GM21723 (cell line): Measurements from ENCODE around the gene MED12.

ENCODE experiments used
- ATAC-seq: cut with Tn5 transposase; IDR thresholded peaks from one replicate; pipeline ENCODE4 v1.9.1; 2021; ENCODE audit warnings: mild to moderate bottlenecking, moderate library complexity; ENCODE audit not compliant: unreplicated experiment

Gene MED12

GRCh38 chrX:71107245-71107644, 11.2 kb upstream of the MED12 start:
- ATAC-seq = no peak

- no peak for ATAC-seq
These were observed 10.5 kb upstream of the MED12 start for GRCh38 chrX:71107762-71108360.

DNA sequence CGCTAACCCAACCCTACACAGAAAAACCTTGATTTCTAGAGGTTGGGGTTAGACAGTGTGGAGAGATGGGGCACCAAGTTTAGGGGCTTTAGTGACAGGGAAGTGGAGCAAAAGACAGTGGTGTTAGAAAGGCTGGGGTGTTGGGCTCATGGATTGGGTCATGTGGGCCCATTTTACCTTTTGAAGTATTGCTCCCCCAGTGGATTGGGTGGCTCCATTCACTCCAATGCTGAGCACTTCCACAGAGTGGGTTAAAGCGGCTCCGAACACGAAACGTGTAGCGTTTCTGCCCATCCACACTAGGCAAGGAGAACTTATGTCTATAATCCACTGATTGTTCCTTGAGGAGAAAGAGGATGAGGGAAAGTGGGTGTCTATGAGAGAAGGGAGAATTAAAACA, 9.3 kb upstream of the MED12 start:
- ATAC-seq = no peak

- peak; percentile 89 for ATAC-seq
These were observed 7.1 kb upstream of the MED12 start, which contains the start of gene IL2RG for GRCh38 chrX:71111141-71111843. IL2RG (minus strand) TSS chrX:71111577; CDS start chrX:71111539, 38 bp downstream.

- peak; percentile 29 for ATAC-seq
These were observed 6.4 kb upstream of the MED12 start for GRCh38 chrX:71111921-71112431.

- no peak for ATAC-seq
These were observed 1.0 kb upstream of the MED12 start for GRCh38 chrX:71117358-71117757.

DNA sequence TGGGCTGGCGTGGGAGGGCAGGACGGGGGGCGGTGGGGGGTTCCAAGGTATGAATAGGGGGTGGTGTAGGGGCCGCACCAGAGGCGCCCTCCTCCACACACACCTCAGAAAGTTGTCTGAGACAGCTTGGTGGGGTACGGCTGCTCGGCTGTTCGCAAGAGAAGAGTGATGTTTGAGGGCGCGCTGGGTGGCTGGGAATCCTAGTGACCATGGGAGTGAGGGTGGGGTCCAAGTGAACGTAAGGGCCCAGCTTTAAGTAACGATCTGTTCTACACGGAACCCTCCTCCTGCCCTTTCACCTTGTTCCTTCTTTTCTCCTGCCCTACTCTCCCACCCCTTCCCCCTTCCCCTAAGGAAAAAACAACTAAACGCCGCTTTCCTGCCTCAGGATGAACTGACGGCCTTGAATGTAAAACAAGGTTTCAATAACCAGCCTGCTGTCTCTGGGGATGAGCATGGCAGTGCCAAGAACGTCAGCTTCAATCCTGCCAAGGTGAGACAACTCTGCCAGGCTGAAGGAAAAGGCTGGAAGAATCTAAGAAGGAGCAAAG, 664 bp downstream of the MED12 start:
- ATAC-seq = no peak

GRCh38 chrX:71128166-71128833, 9.9 kb downstream of the MED12 start:
- ATAC-seq = no peak

DNA sequence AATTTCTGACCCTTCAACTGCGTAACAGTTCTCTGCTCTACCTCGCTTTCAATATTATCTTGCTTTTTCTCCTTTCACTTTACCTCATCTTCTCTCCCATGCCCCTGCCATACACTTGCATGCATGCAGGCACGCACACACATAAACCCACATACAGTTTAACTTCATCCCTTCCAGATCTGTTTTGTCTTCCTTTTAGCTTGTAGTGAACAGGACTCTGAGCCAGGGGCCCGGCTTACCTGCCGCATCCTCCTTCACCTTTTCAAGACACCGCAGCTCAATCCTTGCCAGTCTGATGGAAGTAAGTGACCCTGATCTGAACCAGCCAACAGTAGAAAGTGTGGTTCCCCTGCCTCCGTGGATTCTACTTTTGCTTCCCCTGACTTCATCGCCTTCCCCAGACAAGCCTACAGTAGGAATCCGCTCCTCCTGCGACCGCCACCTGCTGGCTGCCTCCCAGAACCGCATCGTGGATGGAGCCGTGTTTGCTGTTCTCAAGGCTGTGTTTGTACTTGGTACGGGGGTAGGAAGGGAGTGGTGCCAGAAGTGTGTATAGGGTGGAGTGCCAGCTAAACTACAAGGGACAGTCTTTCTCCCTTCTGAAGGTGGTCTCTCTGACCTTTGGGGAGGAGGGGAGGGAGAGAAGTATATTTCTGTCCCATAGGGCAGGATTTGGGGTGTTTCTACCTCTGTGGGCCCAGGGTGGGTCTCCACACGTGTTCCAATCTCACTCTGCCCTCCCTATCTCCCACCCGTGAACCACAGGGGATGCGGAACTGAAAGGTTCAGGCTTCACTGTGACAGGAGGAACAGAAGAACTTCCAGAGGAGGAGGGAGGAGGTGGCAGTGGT, 10.7 kb downstream of the MED12 start:
- ATAC-seq = peak; percentile 86

GRCh38 chrX:71131510-71131909, 13.1 kb downstream of the MED12 start:
- ATAC-seq = no peak

DNA sequence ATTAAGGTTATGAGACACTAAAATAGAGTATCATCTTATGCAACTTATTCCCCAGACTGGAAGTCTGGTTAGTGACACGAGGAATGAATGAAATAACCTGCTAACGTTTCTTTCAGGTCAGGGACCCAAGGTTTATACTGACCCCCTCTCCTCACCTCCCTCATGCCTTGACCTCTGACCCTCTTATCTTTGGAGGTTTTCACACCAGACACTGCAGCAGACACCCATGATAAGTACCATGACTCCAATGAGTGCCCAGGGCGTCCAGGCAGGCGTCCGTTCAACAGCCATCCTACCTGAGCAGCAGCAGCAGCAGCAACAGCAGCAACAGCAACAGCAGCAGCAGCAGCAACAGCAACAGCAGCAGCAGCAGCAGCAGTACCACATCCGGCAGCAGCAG, 22.0 kb downstream of the MED12 start:
- no peak for ATAC-seq

- ATAC-seq = no peak
These were observed 25.1 kb downstream of the MED12 start for GRCh38 chrX:71143508-71143907.

DNA sequence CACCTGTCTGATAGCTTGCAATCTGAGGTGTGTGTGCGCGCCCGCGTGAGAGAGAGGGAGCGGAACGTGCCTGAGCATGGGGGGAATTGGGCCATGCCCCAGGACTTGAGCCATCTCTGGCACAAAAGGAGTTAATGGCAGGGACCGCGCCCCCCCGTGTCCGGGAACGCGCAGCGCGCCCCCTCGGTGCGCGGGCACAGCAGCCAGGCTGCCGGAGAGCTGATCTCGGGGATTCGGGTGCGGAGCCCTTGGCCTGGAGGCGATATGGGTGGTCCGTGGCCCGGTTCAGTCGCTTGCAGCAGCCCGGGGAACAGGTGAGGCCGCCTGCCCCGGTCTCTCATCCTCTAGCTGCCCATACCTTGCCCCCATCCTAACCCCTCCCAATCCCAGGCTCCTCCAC, 26.3 kb downstream of the MED12 start, which contains the start of gene NLGN3:
Gene NLGN3 (plus strand): TSS at position 191 of the 400 bp plus-strand sequence. CDS start 2,909 bp downstream, outside the sequence.
- ATAC-seq = no peak

DNA sequence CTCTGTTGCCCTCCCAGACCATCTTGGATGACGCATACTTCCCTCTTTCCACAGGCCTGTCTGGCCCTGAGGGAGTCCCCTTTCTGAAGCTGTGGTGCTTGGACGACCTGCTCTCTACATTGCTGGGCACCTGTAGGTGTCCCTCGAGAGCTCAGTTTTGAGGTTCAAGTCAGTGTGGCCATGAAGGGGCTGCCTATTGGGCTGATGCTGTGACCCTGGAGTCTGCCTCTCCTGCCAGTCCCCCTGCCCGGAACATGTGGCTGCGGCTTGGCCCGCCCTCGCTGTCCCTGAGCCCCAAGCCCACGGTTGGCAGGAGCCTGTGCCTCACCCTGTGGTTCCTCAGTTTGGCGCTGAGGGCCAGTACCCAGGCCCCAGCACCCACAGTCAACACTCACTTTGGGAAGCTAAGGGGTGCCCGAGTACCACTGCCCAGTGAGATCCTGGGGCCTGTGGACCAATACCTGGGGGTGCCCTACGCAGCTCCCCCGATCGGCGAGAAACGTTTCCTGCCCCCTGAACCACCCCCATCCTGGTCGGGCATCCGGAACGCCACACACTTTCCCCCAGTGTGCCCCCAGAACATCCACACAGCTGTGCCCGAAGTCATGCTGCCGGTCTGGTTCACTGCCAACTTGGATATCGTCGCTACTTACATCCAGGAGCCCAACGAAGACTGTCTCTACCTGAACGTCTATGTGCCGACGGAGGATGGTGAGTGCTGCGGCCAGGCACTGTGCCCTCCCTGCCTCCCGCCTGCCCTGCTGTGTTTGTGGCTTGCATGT, 29.3 kb downstream of the MED12 start:
- no peak for ATAC-seq

GRCh38 chrX:71148278-71148663, 29.9 kb downstream of the MED12 start:
- ATAC-seq = no peak

DNA sequence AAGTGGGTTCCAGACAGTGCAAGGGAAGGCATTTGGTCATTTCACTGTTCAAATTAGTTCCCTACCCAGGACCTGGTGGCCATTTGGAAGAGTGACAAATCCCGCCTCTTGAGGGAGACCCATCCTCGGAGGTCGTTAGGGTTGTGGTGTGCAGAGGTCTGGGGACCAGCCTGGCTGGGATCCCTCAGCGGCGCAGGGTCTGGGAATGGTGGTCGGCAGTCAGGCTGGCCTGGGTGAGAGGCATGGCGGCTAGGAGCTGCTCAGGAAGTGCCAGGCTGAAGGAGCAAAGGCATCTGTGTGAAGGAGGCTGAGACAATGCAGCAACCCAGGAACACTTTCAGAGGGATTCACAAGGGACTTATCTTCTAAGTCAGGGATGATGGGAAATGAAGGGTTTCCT, 33.0 kb downstream of the MED12 start:
- ATAC-seq = no peak

DNA sequence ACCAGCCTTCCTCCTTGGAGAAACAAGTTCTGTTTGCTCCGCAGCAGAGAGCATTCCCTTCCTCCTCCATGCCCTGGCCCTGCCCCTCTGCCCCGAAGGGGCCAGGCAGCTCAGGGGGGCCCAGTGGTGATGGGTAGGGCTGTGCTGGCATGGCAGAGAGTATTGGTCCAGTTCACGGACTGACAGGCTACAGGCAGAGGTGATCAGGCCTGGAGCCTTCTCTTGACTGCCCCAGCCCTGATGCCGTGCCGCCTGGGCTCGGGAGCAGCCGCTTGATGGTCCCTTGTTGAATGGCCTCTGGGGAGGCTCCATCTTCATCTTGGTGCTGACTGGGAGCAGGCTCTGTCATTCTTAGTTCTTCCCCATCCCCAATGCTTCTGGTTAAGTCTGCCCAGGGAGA, 35.8 kb downstream of the MED12 start:
- no peak for ATAC-seq

- no peak for ATAC-seq
These were observed 36.2 kb downstream of the MED12 start for GRCh38 chrX:71154641-71155040.

DNA sequence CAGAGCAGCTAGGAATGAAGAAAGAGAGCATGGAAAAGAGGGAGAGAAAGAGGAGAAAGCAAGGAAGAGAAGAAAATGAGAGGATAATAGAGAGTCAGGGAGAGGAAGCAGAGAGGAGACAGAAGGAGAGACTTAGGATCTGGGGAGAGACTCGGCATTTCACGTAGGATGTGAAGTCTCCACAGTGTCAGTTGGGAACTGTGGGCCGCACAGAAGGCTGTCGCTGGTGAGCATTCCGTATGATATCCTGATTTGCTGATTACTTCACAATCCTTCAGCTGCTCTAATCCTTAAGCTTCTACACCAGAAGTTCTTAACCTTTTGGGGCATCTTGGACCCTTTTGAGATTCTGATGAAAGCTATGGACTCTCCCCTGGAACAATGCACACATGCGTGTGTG, 40.2 kb downstream of the MED12 start:
- no peak for ATAC-seq

DNA sequence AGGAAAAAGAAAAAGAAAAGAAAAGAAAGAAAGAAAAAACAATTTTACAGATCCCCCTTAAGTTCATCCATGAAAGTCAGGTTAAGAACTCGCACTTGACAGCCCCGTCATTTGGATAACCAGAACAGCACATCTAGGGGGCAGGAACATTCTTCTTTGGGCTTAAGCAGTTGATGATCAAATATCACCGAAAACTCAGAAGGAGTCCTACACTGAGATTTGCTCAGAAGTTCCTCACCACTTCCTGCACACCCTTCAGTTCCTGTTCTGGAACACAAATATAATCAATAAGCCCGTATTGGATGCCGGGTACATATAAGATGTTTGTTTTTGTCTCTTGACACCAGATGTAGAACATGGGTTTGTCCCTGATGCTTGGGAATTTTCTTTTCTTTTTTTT, 40.9 kb downstream of the MED12 start:
- no peak for ATAC-seq
